SK-MEL-5 (cell line): Measurements from ENCODE around the gene AKR1C3. TPM values are rescaled to one million over a fixed set of nuclear protein-coding genes. Genes with fewer than 3 reads are reported as not detected.
"Not testable (repeated sequence)": the region's sequence is repeated elsewhere in the genome, so short reads cannot be mapped to it uniquely, and the experiment has no call there.

Experiments
- DNase-seq: peaks from one replicate; pipeline ENCODE4 v3.0.0-alpha.2; 2016; ENCODE audit warnings: low read depth, low spot score
- in situ Hi-C: cut with HindIII; loops from 2 replicates; pipeline ENCODE4 v1.10.0; 2016; ENCODE audit warnings: low sequenced_read_pairs, high pct_unique_total_duplicates, low pct_unique_long_range_greater_than_20kb
- total RNA-seq: library from RNA; depleted of rRNA; stranded (reverse); fragments of >200 nt; shearing (Covaris generic); gene quantifications from 2 replicates; pipeline ENCODE4 v1.2.3, GENCODE V29; 2014

The AKR1C3 gene
- total RNA-seq, 1 experiment from 2014 or later = not detected

DNA sequence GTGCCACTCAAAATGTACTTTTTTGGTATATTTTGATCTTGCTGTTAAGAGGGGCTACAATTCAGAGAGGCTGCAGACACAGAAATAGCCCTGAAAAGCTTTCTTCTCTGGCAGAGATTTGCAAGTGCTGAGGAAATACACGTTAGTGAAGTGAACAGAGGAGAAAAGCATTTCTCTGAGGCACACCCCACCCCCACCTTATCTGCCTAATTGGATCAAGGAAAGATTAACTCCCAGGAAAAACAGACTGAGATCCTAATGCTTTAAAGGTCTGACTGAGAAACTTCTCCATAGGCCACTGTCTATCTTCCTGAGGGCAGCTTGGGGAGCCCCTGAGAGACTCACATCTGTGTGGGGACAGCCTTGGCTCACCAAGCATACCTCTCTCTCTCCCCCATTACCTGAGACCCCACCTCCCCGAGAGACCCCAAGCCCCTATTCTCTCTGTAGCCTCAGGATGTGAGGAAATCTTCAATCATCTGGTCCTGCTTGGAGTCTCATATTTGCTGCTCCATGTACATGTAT lies 14.8 kb upstream of the AKR1C3 start:
- no peak for DNase-seq
- in situ Hi-C loops = no loop called here

DNA sequence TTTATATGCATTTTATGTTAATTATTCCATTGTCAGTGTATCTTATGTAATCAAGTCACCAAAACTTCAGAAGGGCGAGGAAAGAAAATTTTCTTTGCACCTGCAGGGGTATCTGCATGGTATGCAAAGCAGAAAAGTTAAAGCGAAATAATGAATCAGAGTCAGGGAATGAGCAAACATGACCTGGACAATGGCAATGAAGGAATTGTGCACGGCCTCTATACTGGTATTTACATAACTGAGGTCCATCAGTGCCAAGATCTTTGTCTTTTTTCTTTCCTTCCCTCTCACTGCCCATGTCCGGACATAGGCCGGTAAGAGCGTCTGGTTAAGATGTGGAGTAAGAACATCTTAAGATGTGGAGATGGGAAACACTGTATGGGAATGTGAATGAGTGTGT lies 14.4 kb upstream of the AKR1C3 start:
- in situ Hi-C loops = no loop called here
- no peak for DNase-seq

DNA sequence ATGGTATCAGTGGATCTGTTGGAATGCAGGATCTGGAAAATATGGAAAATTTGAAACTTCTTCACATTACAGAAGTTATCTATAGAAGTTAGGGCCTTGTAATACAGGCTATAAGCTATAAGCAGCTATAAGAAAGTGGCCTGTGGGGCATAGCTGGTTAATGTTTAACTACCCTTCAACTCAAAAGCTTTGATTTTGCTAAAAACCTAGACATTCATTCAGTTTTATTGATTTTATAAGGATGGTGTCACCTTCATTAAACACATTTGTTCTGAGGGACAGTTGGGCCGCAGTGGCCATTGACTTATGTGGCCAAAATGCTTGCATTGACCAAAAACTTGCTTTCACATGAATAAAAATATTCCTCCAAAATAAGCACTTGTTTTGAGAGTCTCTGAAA lies 13.1 kb upstream of the AKR1C3 start:
- no peak for DNase-seq
- in situ Hi-C loops = no loop called here

DNA sequence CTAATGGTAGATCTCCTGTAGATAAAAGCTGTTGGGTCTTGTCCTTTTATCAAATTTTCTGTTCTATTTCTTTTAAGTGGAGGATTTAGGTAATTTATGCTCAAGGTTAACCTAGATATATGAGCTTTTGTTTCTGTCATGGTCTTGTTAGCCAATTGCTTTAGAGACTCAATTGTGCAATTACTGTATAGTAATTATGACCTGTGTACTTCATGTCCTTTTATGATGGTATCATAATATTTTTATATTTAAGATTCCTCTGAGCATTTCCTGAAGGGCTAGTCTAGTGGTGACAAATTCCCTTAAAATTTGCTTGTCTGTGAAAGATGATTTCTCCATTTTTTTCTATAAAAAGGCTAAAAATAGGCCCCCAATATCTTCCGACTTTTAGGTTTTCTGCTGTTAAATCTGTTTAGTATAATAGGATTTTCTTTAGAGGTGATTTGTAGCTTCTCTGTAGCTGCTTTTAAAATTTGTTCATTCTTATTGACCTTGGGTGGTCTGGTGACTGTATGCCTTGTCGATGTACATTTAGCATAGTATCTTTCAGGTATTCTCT lies 5.4 kb upstream of the AKR1C3 start:
- in situ Hi-C loops = no loop called here
- no peak for DNase-seq

DNA sequence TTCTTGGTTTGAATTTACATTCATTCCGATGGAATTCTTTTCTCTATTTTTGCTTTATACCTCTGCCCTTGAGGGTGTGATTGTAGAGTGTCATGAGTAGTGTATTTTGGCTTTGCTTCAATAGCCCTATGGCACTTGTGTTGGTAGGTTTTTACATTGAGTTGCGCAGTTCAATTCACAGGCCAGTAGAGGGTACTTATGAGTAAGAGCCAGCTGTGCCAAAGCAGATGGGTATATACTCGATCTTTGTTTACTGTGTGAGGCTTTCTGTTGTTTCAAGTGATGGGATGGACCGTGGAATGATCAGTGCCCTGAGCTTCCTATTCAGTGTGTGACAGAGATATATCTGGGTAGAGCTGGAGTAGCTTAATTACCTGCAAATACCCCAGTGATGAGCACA lies 4.3 kb upstream of the AKR1C3 start:
- in situ Hi-C loops = no loop called here

DNA sequence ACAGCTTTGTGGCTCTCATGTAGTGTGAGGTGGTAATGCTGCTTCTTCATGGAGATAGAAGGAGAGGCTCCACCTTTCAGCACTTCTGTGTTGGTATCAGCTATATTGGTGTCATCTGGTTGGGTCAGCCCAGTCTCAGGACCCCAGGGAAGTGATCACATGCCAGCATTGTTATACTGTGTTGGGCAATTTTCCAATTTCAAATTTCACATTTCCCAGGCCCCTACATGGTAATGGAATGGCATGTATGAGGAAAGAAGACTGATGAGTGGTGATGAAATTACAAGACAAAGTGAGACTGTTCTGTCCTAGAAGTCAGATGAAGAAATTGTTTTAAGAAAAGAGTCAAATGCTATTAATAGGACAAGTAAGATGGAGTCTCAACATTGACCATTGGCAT lies 3.7 kb upstream of the AKR1C3 start:
- in situ Hi-C loops = no loop called here
- DNase-seq = no peak

More for the DNA sequence above, 4.3 kb upstream of the AKR1C3 start:
- peak; percentile 65 for DNase-seq

DNA sequence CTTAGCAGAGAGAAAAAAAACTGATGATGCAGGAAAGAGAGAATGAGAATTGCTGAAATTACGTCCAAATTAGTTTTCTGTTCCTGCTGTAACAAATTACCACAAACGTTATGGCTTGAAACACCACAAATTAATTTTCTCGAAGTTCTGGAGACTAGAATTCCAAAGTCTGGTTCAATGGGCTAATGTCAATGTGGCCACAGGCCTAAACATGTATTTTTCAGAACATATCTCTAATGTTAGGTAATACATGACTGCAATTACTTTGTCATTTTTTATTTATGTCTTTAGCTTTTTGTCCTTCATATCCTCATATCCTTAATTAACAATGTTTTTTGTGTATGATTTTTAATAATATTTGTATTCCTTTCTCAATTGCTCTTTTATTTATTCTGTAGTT lies 3.0 kb upstream of the AKR1C3 start:
- in situ Hi-C loops = no loop called here
- DNase-seq = no peak

DNA sequence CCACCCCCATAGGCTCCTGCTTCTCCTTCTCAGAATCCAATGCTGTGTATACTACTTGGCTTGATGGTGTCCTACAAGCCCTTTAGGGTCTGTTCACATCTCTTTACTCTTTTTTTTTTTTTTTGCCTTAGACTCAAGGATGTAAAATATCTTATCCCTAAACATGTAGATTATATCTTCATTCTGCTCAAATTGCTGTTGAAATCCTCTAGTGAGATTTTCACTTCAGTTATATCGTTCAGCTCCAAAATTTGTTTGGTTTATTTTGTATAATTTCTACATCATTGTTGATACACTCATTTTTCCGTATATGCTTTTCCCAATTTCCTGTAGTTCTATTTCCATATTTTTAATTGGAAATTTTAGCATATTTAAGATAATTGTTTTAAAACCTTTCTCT lies 1.8 kb upstream of the AKR1C3 start:
- in situ Hi-C loops = no loop called here
- DNase-seq = no peak

DNA sequence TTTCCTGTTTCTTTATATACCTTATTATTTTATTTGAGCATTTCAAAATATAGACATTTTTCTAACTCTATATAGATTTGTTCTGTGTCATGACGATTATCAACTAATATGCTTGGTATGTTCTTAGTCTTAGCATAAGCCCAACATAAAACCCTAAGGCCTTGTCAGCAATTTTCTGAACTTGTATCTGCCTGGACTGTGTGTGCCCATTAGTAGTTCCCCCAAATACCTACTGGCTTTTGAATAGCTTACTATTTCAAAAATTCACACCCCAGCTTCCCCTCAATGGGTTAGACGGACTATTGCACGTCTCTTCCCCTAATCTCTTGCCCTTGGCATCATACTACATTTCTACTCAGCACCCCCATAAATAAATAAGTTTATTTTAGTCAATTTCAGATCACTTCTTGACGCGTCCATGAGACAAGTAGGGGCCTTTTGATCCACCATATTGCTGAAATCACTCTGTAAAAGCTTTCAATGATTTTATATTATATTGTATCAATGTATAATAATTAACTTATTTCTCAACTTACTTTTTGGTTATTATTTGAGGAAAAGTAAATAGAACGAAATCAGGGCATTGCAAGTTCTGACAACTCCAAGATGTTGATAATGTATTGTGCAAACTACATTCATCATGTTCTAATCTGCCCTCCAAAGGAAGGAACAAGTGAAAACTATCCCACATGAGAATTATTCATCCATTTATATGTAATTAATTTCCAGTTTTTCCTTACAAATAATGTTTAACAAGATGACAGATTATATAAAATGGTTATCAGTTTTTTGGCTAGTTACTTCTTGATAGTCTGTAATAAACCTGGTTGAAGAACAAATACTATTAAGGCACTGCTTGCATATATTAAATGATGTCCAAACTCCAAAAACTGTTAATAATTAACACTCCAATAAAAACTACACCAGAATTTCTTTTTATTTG lies 1.1 kb upstream of the AKR1C3 start:
- DNase-seq = no peak
- in situ Hi-C loops = no loop called here

DNA sequence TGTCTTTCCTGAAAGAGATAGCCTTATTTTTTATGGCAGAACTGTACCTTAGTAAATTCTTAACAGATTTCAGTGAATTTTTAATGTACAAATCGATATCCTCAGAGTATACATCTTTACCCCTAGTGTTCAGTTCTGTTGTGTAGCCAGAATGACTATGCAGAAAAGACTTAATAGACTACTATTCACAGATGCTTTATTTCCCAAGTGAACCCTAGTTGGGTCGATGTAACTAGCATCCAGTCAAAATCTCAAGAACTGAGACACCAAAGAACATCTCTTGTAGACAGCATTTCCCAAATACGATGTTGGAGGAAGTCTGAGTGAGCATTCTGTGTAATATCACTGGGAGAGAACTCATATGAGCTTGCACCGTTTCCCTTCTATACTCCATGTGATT lies 1.5 kb downstream of the AKR1C3 start:
- in situ Hi-C loops = no loop called here
- no peak for DNase-seq

DNA sequence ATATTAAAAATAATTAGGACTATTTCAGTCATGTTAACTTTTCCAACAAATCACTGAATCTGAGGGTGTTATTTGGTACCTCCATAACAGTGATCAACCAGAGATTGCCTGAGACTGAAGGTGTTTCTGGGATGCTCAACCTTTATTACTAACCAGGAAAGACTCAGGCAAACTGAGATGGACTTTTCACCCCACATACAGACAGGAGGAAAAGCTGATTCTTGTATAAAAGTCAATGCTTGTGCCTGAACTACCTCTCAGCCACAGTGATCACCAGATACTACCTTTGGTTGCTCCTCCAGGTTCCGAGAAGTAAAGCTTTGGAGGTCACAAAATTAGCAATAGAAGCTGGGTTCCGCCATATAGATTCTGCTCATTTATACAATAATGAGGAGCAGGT lies 1.9 kb downstream of the AKR1C3 start:
- no peak for DNase-seq
- in situ Hi-C loops = no loop called here

DNA sequence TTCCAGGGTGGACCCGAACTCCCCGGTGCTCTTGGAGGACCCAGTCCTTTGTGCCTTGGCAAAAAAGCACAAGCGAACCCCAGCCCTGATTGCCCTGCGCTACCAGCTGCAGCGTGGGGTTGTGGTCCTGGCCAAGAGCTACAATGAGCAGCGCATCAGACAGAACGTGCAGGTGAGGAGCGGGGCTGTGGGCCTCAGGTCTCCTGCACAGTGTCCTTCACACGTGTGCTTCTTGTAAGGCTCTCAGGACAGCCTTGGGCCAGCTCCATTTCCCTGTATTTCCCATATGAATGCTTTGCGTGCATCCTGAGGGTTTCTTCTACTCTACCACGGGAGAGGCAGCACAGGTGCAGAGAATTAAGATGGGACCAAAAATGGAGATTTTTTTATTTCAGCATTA lies 8.3 kb downstream of the AKR1C3 start:
- DNase-seq, in situ Hi-C loops: not testable (repeated sequence)

DNA sequence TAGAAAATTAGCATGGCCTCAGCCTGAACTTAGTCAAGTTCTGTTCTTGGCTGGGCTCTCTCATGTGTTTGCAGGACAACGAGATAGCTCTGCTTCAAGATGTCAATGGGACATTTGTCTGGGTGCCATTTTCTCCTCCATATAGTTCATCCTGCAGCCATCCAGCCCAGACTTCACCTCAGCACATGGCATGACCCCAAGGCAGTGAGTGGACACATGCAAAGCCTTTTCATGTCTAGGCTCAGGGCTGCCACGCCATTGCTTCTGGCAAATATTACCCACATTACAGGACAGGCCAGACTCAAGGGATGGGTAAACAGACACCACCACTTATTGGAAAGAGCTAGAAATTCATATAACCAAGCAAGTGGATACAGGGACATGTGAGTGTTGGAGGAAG lies 9.3 kb downstream of the AKR1C3 start:
- no peak for DNase-seq

DNA sequence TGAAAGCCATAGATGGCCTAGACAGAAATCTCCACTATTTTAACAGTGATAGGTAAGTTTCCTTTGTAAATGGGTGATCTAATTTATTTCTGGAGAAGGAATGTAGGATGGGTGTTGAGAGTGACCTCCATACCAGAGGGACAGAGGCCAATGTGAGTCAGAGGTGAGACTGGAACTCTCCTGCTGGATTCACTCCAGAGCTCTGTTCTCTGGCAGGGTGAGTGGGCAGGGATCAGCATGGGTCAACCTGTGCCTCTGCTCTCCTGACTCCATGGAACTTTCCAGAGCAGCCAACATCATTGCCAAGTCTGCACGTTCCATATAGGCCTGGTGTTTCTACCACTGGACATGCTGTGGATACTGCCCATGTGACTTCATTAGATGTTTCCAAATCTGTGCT lies 11.4 kb downstream of the AKR1C3 start:
- no peak for DNase-seq

More for the DNA sequence above, 9.3 kb downstream of the AKR1C3 start:
- in situ Hi-C loops = no loop called here

DNA sequence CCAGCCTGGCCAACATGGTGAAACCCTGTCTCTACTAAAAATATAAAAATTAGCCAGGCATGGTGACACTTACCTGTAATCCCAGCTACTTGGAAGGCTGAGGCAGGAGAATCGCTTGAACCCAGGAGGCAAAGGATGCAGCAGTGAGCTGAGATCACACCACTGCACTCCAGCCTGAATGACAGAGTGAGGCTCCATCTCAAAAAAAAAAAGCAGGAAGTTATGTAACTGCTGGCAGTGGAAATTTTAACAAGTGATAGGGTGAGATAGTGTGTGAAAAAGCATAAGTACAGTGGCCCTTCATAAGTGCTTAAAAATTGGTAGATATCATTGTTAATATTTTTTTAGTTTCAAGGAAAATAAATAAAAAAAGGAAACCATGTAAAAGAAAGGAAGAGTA lies 12.3 kb downstream of the AKR1C3 start:
- in situ Hi-C loops = no loop called here
- no peak for DNase-seq

More for the DNA sequence above, 11.4 kb downstream of the AKR1C3 start:
- in situ Hi-C loops = no loop called here

DNA sequence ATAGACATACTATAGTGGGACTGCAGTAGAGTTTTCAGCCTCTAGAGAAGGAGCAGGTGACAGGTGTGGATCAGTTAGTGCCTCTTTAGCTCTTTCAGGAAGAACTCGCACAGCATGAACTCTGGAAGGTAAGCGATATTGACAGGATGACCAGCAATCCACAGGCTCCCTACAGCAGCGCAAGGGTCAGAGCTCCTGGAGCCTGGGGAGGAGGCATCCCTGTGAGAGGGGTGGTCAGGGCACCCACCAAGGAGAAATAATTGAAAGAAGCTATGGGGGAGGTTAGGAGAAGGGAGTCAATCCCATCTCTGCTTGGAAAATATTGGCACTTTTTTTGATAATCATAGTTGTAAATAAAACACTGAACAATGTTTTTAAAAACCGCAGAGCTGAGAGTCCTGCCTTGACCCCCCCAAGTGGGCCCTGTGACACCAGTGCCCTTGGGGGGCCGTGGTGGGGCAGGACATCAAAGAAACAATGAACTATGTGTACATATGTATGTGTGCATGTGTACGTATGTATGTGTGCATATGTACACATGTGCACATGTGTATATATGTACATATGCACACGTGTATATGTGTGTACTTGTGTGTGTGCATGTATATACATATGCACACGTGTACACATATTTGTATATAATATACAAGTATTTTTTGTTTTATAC lies 13.8 kb downstream of the AKR1C3 start:
- DNase-seq = no peak
- in situ Hi-C loops = no loop called here

DNA sequence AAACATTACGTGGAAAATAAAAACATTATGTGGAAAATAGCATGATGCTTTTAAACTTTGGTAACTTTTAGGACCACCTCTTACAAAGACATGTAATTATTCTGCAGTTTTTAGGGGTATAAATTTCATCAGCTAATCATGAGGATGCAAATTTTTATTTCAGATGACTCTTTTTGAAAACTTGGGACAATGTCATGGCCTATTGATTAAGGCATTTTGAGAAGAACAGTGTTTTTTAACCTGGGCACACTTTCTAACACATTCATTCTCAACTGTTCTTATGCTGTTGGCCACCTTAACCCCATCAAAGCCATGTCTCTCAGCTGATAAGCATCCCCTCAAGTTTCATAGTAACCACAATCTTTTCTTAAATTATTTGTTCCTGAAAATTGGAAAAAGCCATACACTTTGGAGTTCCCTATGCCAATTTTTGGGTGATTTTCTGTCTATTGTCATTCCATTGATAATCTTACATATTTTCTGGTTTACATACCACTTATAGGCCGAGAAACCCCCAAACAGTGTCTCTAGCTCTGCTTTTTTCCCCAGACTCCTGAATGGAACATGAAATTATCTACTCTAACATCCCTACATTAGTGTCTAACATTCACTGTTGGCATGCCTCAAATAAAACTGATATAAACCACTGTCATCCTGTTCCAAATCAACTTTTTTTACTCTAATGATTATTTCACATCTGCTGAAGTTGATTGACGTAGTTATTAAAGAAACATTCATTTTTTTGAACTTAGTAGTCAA lies 14.6 kb downstream of the AKR1C3 start:
- in situ Hi-C loops = no loop called here

DNA sequence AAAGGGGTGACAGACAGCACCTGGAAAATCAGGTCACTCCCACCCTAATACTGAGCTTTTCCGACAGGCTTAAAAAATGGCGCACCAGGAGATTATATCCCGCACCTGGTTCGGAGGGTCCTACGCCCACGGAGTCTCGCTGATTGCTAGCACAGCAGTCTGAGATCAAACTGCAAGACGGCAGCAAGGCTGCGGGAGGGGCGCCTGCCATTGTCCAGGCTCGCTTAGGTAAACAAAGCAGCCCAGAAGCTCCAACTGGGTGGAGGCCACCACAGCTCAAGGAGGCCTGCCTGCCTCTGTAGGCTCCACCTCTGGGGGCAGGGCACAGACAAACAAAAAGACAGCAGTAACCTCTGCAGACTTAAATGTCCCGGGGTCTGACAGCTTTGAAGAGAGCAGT lies 15.6 kb downstream of the AKR1C3 start:
- in situ Hi-C loops, DNase-seq: not testable (repeated sequence)

More for the DNA sequence above, 14.6 kb downstream of the AKR1C3 start:
- DNase-seq = no peak
